ENCODE measurements around the gene CCSER2.

GRCh38 chr10:84341983-84342382, 13.6 kb downstream of the CCSER2 start:
- TF ChIP-seq CTCF (conservative IDR thresholded peaks at IDR 0.05; ENCODE audit: low read depth, low read length) (no peak), EZH2 (IDR thresholded peaks at IDR 0.05; ENCODE audit: borderline replicate concordance, low read depth, low read length, poor library complexity, severe bottlenecking) (no peak)

All from A673 (cell line).